PC-9 (cell line): Measurements from ENCODE around the gene C13orf42. TPM values are rescaled to one million over a fixed set of nuclear protein-coding genes. Genes with fewer than 3 reads are reported as not detected.

Experiments used
- BruUV-seq: library from RNA; stranded (reverse); fragments of 400-500 nt; replicated peaks from 2 replicates; lab custom pipeline; 2021; lab: Mats Ljungman, UMichigan
- CTCF ChIA-PET: fragments of 300-600 bp; sonication (Branson Sonifier 250); formaldehyde crosslinking; loops from one replicate; lab custom pipeline; 2022; ENCODE audit warnings: antibody characterized with exemption; lab: Charles Lee
- POLR2A ChIA-PET: fragments of 300-600 bp; sonication (Branson Sonifier 250); formaldehyde crosslinking; loops from one replicate; lab custom pipeline; 2022; ENCODE audit warnings: antibody characterized with exemption; ENCODE audit not compliant: unreplicated experiment; lab: Charles Lee
- DNase-seq, 2 experiments: peaks; one replicate each; pipeline versions ENCODE4 v3.0.0 to v3.0.0-alpha.2; 2015 to 2022; ENCODE audit warnings: mixed read lengths in 1 of 2
- H2AFZ ChIP-seq: fragments of 200-600 bp; sonication (generic); 2 replicates; pipeline ENCODE4 v1.8.1; 2017; ENCODE audit warnings: antibody characterized with exemption
- H3F3A ChIP-seq: fragments of 200-600 bp; sonication (generic); 2 replicates; pipeline ENCODE4 v1.8.1; 2017; ENCODE audit warnings: antibody characterized with exemption, mild to moderate bottlenecking, low read depth; ENCODE audit not compliant: insufficient read depth
- H3K27ac ChIP-seq: fragments of 200-600 bp; sonication (generic); 2 replicates; pipeline ENCODE4 v1.6.1; 2016; ENCODE audit warnings: mixed run types
- H3K27me3 ChIP-seq: fragments of 200-600 bp; sonication (generic); 2 replicates; pipeline ENCODE4 v1.6.1; 2016; ENCODE audit warnings: low read depth, mixed run types; ENCODE audit not compliant: insufficient read depth
- H3K36me3 ChIP-seq: fragments of 200-600 bp; sonication (generic); 2 replicates; pipeline ENCODE4 v1.6.1; 2016; ENCODE audit warnings: low read depth, mixed run types
- H3K4me1 ChIP-seq: fragments of 200-600 bp; sonication (generic); replicated peaks from 2 replicates; pipeline ENCODE4 v1.6.1; 2016; ENCODE audit warnings: mixed run types; ENCODE audit not compliant: insufficient read depth
- H3K4me2 ChIP-seq: fragments of 200-600 bp; sonication (generic); 2 replicates; pipeline ENCODE4 v1.6.1; 2017; ENCODE audit warnings: mixed run types
- H3K4me3 ChIP-seq: fragments of 200-600 bp; sonication (generic); 2 replicates; pipeline ENCODE4 v1.6.1; 2016; ENCODE audit warnings: mixed run types
- H3K79me2 ChIP-seq: fragments of 200-600 bp; sonication (generic); 2 replicates; pipeline ENCODE4 v1.6.1; 2017; ENCODE audit warnings: low read depth, mixed run types
- H3K9me2 ChIP-seq: fragments of 200-600 bp; sonication (generic); 2 replicates; pipeline ENCODE4 v1.8.1; 2017; ENCODE audit warnings: mild to moderate bottlenecking; ENCODE audit not compliant: insufficient read depth
- H3K9me3 ChIP-seq: fragments of 200-600 bp; sonication (generic); 2 replicates; pipeline ENCODE4 v1.8.1; 2016; ENCODE audit warnings: low read depth; ENCODE audit not compliant: insufficient read depth
- H4K20me1 ChIP-seq: fragments of 200-600 bp; sonication (generic); 2 replicates; pipeline ENCODE4 v1.8.1; 2017; ENCODE audit not compliant: insufficient read depth
- CTCF ChIP-seq: fragments of 200-600 bp; sonication (generic); conservative IDR thresholded peaks from 2 replicates; pipeline ENCODE4 v1.6.1; 2017; ENCODE audit warnings: mixed run types, antibody characterized with exemption, mild to moderate bottlenecking, moderate library complexity
- EZH2 ChIP-seq: fragments of 200-600 bp; sonication (generic); IDR thresholded peaks from 2 replicates; pipeline ENCODE4 v1.8.0; 2017; ENCODE audit warnings: antibody characterized with exemption, low read depth
- intact Hi-C: fragments of 100-400 bp; cut with micrococcal nuclease; formaldehyde crosslinking; loops from one replicate; pipeline ENCODE4 v1.10.0; 2022; ENCODE audit not compliant: unreplicated experiment
- total RNA-seq: library from RNA; stranded (reverse); gene quantifications from 2 replicates; pipeline ENCODE4 v1.2.3, GENCODE V29; 2021

Gene C13orf42
- total RNA-seq, 1 experiment from 2014 or later = not detected

- H3K36me3 ChIP-seq = no peaks in the 10 kb centered on the region
- no peak overlapping the region for H3K27ac ChIP-seq
- no peak overlapping the region for H3K4me2 ChIP-seq
- no TSS peak for BruUV-seq
- H3K4me3 ChIP-seq = no peak overlapping the region
- no peak for DNase-seq
- POLR2A ChIA-PET = no interaction called here
- H3K9me2 ChIP-seq = no peaks in the 10 kb centered on the region
- TF ChIP-seq EZH2 = no peak
- no peak for TF ChIP-seq CTCF
- CTCF ChIA-PET = no interaction called here
- H4K20me1 ChIP-seq = no peaks in the 10 kb centered on the region; the same call in 1 of the 2 replicates
- no peak overlapping the region for H2AFZ ChIP-seq
- H3K9me3 ChIP-seq = no peaks in the 10 kb centered on the region
- no peaks in the 10 kb centered on the region for H3K79me2 ChIP-seq
- no peaks in the 10 kb centered on the region for H3K4me1 ChIP-seq
- no peaks in the 10 kb centered on the region for H3K27me3 ChIP-seq
- no peaks in the 10 kb centered on the region for H3F3A ChIP-seq
- intact Hi-C loops = no loop called here
Measured at GRCh38 chr13:51035469-51035868, 75.6 kb downstream of the C13orf42 start.

- Histone ChIP-seq H3K27ac (no peak overlapping the region), H3K27me3 (no peaks in the 10 kb centered on the region), H4K20me1 (no peaks in the 10 kb centered on the region; the same call in 1 of the 2 replicates), H3K4me1 (no peaks in the 10 kb centered on the region), H3K36me3 (no peaks in the 10 kb centered on the region), H3F3A (no peaks in the 10 kb centered on the region), H3K4me2 (no peak overlapping the region), H3K9me2 (no peaks in the 10 kb centered on the region), H3K79me2 (no peaks in the 10 kb centered on the region), H3K9me3 (no peaks in the 10 kb centered on the region), H3K4me3 (no peak overlapping the region), H2AFZ (no peak overlapping the region)
- no TSS peak for BruUV-seq
- ChIA-PET POLR2A (no interaction called here), CTCF (no interaction called here)
- intact Hi-C loops = no loop called here
- TF ChIP-seq EZH2 (no peak), CTCF (no peak)
- DNase-seq = no peak
Measured at GRCh38 chr13:51034906-51035305, 76.2 kb downstream of the C13orf42 start.

GRCh38 chr13:51033421-51034185 is 77.5 kb downstream of the C13orf42 start:
- H3K79me2 ChIP-seq = no peaks in the 10 kb centered on the region
- H3K9me3 ChIP-seq = no peaks in the 10 kb centered on the region
- ChIA-PET CTCF (no interaction called here), POLR2A (no interaction called here)
- no peak overlapping the region for H2AFZ ChIP-seq
- no peaks in the 10 kb centered on the region for H3K9me2 ChIP-seq
- no peaks in the 10 kb centered on the region for H3K36me3 ChIP-seq
- H3F3A ChIP-seq = no peaks in the 10 kb centered on the region
- TF ChIP-seq CTCF = no peak
- no peak overlapping the region for H3K4me3 ChIP-seq
- H3K4me2 ChIP-seq = no peak overlapping the region
- no peak for DNase-seq
- no peak overlapping the region for H3K27ac ChIP-seq
- H3K4me1 ChIP-seq = no peaks in the 10 kb centered on the region
- no TSS peak for BruUV-seq
- H4K20me1 ChIP-seq = no peaks in the 10 kb centered on the region
- intact Hi-C loops = no loop called here
- no peaks in the 10 kb centered on the region for H3K27me3 ChIP-seq
